ENCODE data around the gene NAA10. TPM values are rescaled to one million over a fixed set of nuclear protein-coding genes. Genes with fewer than 3 reads are reported as not detected.

NAA10 gene
- total RNA-seq, 4 donors from 2014 or later, result 89.3 to 106 (median 95.4) TPM

- TF ChIP-seq EP300 (IDR thresholded peaks at IDR 0.05), result no peak
- TF ChIP-seq CTCF (IDR thresholded peaks at IDR 0.05), result no peak
- no peak for TF ChIP-seq POLR2A (IDR thresholded peaks at IDR 0.05; ENCODE audit: low read depth)
- no peak for TF ChIP-seq POLR2AphosphoS5 (IDR thresholded peaks at IDR 0.05)
- 96% methylated on average over 8 of the region's 13 CpGs for WGBS
- H3K27me3 ChIP-seq, result no peaks in the 10 kb centered on the region
Observed at GRCh38 chrX:153919281-153919680, 15.6 kb downstream of the NAA10 start.

DNA sequence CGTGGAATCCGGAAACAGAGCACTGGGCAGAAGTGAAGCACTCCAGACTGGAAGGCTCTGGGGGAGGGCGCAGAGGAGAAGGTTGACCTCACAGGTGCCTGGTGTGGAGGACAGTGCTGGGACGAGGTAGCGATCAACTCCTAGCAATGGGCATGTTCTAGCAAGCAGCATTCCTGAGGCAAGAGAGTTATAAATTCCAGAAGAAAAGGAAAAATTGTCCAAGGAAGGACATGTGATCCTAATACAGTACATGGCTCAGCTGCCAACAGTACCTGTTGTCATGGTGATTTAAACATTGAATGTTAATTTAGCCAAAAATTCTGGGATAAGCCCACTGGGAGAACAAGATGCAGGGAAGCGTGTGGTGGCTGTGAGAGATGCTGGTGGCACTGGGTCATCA is 17.0 kb downstream of the NAA10 start:
- no peaks in the 10 kb centered on the region for H3K36me3 ChIP-seq
- H3K27me3 ChIP-seq, result no peaks in the 10 kb centered on the region
- DNase-seq (ENCODE audit: extremely low spot score), result no peak
- WGBS, result 76% methylated on average over 6 of the region's 6 CpGs
- no peak for TF ChIP-seq CTCF (IDR thresholded peaks at IDR 0.05)
- no peak for TF ChIP-seq EP300 (IDR thresholded peaks at IDR 0.05)
- TF ChIP-seq POLR2AphosphoS5 (IDR thresholded peaks at IDR 0.05), result no peak
- TF ChIP-seq POLR2A (IDR thresholded peaks at IDR 0.05; ENCODE audit: low read depth), result no peak
- H3K9me3 ChIP-seq, result no peaks in the 10 kb centered on the region
- no peak overlapping the region for H3K4me3 ChIP-seq
- no peak overlapping the region for H3K27ac ChIP-seq (replicated peaks in 1 of 4)
- H3K4me1 ChIP-seq, result peaks cover 13 to 25% (median 23%) of the 10 kb centered on the region in 4 donors
- intact Hi-C loops (cut with DNase I), result no loop called here

More at GRCh38 chrX:153919281-153919680, 15.6 kb downstream of the NAA10 start:
- Histone ChIP-seq H3K36me3 (no peaks in the 10 kb centered on the region), H3K4me3 (no peak overlapping the region), H3K9me3 (no peaks in the 10 kb centered on the region), H3K4me1 (peaks cover 22 to 39% (median 37%) of the 10 kb centered on the region in 4 donors), H3K27ac (replicated peaks in 1 of 4) (no peak overlapping the region)
- intact Hi-C loops (cut with DNase I), result no loop called here
- DNase-seq (ENCODE audit: extremely low spot score), result no peak

DNA sequence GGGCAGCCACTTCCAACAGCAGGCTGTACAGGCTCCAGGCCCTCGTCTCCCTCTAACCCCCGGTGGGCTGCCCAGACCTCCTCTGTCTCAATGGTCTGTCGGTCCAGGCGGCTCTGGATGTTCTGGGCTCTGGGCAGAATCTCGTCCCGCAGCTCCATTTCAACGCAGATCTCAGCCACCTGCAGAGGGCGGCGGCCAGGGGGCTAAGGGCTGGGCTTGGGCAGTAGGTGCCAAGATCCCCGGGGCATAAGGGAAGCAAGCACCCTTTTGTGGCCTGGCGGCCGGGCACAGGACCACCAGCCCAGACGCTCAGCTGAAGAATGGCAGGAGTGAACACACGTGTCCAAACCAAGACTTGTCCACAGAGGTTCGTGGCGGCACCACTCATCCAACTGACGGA is 21.1 kb downstream of the NAA10 start:
- Histone ChIP-seq H3K4me3 (no peak overlapping the region), H3K27me3 (no peaks in the 10 kb centered on the region), H3K9me3 (no peaks in the 10 kb centered on the region), H3K4me1 (no peaks in the 10 kb centered on the region), H3K36me3 (no peaks in the 10 kb centered on the region), H3K27ac (replicated peaks in 1 of 4) (no peak overlapping the region)
- WGBS, result 88% methylated on average over 12 of the region's 17 CpGs
- TF ChIP-seq POLR2AphosphoS5 (IDR thresholded peaks at IDR 0.05), result no peak
- no peak for TF ChIP-seq EP300 (IDR thresholded peaks at IDR 0.05)
- no peak for TF ChIP-seq CTCF (IDR thresholded peaks at IDR 0.05)
- no peak for TF ChIP-seq POLR2A (IDR thresholded peaks at IDR 0.05; ENCODE audit: low read depth)
- intact Hi-C loops (cut with DNase I), result no loop called here
- no peak for DNase-seq (ENCODE audit: extremely low spot score)

- TF ChIP-seq EP300 (IDR thresholded peaks at IDR 0.05), result no peak
- no peak for TF ChIP-seq POLR2A (IDR thresholded peaks at IDR 0.05; ENCODE audit: low read depth)
- no peak for TF ChIP-seq POLR2AphosphoS5 (IDR thresholded peaks at IDR 0.05)
- TF ChIP-seq CTCF (IDR thresholded peaks at IDR 0.05), result no peak
- DNase-seq (ENCODE audit: extremely low spot score), result no peak
Observed at GRCh38 chrX:153913211-153913610, 21.6 kb downstream of the NAA10 start.

DNA sequence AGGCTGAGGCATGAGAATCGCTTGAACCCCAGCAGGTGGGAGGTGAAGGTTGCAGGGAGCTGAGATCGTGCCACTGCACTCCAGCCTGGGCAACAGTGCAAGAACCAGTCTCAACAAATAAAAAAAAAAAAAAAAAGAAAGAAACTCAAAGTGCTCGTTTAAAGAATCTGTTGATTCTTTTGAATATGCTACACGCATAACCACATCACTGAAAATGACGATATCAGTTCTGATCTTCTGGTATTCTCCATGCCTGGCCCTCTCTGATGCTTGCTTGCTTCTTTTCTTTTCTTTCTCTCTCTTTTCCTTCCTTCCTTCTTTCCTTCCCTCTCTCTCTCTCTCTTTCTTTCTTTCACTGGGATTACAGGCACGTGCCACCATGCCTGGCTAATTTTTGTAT is 23.0 kb downstream of the NAA10 start:
- TF ChIP-seq CTCF (IDR thresholded peaks at IDR 0.05) (no peak), EP300 (IDR thresholded peaks at IDR 0.05) (no peak), POLR2A (IDR thresholded peaks at IDR 0.05; ENCODE audit: low read depth) (no peak), POLR2AphosphoS5 (IDR thresholded peaks at IDR 0.05) (no peak)
- intact Hi-C loops (cut with DNase I), result no loop called here
- Histone ChIP-seq H3K27me3 (no peaks in the 10 kb centered on the region), H3K4me3 (no peak overlapping the region), H3K9me3 (no peaks in the 10 kb centered on the region), H3K36me3 (no peaks in the 10 kb centered on the region), H3K27ac (replicated peaks in 1 of 4) (no peak overlapping the region), H3K4me1 (no peaks in the 10 kb centered on the region)
- WGBS, result 89% methylated on average over 6 of the region's 6 CpGs
- no peak for DNase-seq (ENCODE audit: extremely low spot score)

More at GRCh38 chrX:153913211-153913610, 21.6 kb downstream of the NAA10 start:
- Histone ChIP-seq H3K27me3 (no peaks in the 10 kb centered on the region), H3K27ac (replicated peaks in 1 of 4) (no peak overlapping the region), H3K36me3 (no peaks in the 10 kb centered on the region), H3K4me3 (no peak overlapping the region), H3K9me3 (no peaks in the 10 kb centered on the region), H3K4me1 (no peaks in the 10 kb centered on the region)
- intact Hi-C loops (cut with DNase I), result no loop called here
- 100% methylated on average over 3 of the region's 17 CpGs for WGBS

All from esophagus muscularis mucosa (tissue), 4 donors.